ENCODE results near the gene PLA2G2F. TPM values are rescaled to one million over a fixed set of nuclear protein-coding genes. Genes with fewer than 3 reads are reported as not detected.
A peak's percentile ranks its signal among the peaks of the same experiment; 100 is the strongest.

Gene PLA2G2F
- polyA plus RNA-seq, 2 of the 4 experiments (the other 2 are of a cell fraction) = not detected

DNA sequence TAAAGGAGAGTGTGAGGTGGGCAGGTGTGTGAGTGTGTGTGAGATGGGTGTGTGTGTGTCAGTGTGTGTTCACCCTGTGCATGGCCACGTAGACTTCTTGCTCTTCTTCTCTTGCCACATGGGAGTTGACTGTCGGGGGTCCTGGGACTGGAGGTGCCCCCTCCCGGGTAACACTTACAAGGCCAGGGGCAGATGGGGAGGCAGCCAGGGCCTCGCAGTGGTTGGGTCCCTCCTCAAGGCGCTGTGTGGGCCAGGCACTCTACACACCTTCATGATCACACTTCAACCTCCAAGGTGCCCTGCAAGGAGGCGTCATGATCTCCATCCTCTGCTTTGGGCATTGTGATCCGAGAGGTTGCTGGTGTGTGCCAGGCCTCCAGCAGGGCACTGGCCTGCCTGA, 2.3 kb downstream of the PLA2G2F start:
- Histone ChIP-seq H3K4me2 (no peak overlapping the region), H3K9me3 (no peaks in the 10 kb centered on the region), H3K4me1 (no peaks in the 10 kb centered on the region), H3K27ac (no peak overlapping the region), H3K4me3 (no peak overlapping the region)
- ATAC-seq (no peak), DNase-seq (ENCODE audit: low read depth in 1 of 2, low spot score in 1 of 2) (no peak), FAIRE-seq (no peak)
- CTCF ChIA-PET = no interaction called here
- WGBS (ENCODE audit: missing lambda C conversion rate) = 39% methylated on average over 3 of the region's 7 CpGs
- POLR2A ChIA-PET = no interaction called here
- TF ChIP-seq HEYL (CRISPR knock-in tag; IDR thresholded peaks at IDR 0.05) (no peak), CBX2 (IDR thresholded peaks at IDR 0.05; ENCODE audit: borderline replicate concordance, low read depth) (no peak), CHD4 (IDR thresholded peaks at IDR 0.05; ENCODE audit: borderline replicate concordance) (no peak), NPAS2 (CRISPR knock-in tag; IDR thresholded peaks at IDR 0.05; ENCODE audit: borderline replicate concordance) (no peak), HDAC2 (IDR thresholded peaks at IDR 0.05) (no peak), SMC3 (IDR thresholded peaks at IDR 0.05) (no peak), RCOR1 (IDR thresholded peaks at IDR 0.05; ENCODE audit: low read depth, low read length) (no peak), RNF2 (IDR thresholded peaks at IDR 0.05; ENCODE audit: borderline replicate concordance, low read depth) (no peak), RFX5 (IDR thresholded peaks at IDR 0.05) (no peak), ZSCAN20 (CRISPR knock-in tag; IDR thresholded peaks at IDR 0.05) (no peak), RAD21 (conservative IDR thresholded peaks at IDR 0.05 in 1 of 2, IDR thresholded peaks at IDR 0.05 in 1 of 2) (no peak)
- TF ChIP-seq, protein P1, sequence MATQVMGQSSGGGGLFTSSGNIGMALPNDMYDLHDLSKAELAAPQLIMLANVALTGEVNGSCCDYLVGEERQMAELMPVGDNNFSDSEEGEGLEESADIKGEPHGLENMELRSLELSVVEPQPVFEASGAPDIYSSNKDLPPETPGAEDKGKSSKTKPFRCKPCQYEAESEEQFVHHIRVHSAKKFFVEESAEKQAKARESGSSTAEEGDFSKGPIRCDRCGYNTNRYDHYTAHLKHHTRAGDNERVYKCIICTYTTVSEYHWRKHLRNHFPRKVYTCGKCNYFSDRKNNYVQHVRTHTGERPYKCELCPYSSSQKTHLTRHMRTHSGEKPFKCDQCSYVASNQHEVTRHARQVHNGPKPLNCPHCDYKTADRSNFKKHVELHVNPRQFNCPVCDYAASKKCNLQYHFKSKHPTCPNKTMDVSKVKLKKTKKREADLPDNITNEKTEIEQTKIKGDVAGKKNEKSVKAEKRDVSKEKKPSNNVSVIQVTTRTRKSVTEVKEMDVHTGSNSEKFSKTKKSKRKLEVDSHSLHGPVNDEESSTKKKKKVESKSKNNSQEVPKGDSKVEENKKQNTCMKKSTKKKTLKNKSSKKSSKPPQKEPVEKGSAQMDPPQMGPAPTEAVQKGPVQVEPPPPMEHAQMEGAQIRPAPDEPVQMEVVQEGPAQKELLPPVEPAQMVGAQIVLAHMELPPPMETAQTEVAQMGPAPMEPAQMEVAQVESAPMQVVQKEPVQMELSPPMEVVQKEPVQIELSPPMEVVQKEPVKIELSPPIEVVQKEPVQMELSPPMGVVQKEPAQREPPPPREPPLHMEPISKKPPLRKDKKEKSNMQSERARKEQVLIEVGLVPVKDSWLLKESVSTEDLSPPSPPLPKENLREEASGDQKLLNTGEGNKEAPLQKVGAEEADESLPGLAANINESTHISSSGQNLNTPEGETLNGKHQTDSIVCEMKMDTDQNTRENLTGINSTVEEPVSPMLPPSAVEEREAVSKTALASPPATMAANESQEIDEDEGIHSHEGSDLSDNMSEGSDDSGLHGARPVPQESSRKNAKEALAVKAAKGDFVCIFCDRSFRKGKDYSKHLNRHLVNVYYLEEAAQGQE (IDR thresholded peaks at IDR 0.05) = no peak
- TF ChIP-seq, protein P2, sequence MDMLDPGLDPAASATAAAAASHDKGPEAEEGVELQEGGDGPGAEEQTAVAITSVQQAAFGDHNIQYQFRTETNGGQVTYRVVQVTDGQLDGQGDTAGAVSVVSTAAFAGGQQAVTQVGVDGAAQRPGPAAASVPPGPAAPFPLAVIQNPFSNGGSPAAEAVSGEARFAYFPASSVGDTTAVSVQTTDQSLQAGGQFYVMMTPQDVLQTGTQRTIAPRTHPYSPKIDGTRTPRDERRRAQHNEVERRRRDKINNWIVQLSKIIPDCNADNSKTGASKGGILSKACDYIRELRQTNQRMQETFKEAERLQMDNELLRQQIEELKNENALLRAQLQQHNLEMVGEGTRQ (IDR thresholded peaks at IDR 0.05) = no peak
- TF ChIP-seq, protein P3, sequence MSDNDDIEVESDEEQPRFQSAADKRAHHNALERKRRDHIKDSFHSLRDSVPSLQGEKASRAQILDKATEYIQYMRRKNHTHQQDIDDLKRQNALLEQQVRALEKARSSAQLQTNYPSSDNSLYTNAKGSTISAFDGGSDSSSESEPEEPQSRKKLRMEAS (IDR thresholded peaks at IDR 0.05) = no peak

- 0 out of 6 replicates have a peak, but pooled peaks of 1 of the 2 experiments have one; percentile 15 for ATAC-seq
- Histone ChIP-seq H3K4me1 (no peaks in the 10 kb centered on the region), H3K4me3 (no peak overlapping the region), H3K27ac (no peak overlapping the region), H3K9me3 (no peaks in the 10 kb centered on the region), H3K4me2 (no peak overlapping the region)
- TF ChIP-seq RNF2 (IDR thresholded peaks at IDR 0.05; ENCODE audit: borderline replicate concordance, low read depth) (no peak), EP300 (IDR thresholded peaks at IDR 0.05) (no peak), TP53 (CRISPR knock-in tag; IDR thresholded peaks at IDR 0.05) (no peak), NPAS2 (CRISPR knock-in tag; IDR thresholded peaks at IDR 0.05; ENCODE audit: borderline replicate concordance) (no peak), ZC3H11A (IDR thresholded peaks at IDR 0.05) (no peak), CEBPB (IDR thresholded peaks at IDR 0.05) (no peak), POLR2AphosphoS2 (conservative IDR thresholded peaks at IDR 0.05; ENCODE audit: low read length) (no peak), RFX5 (IDR thresholded peaks at IDR 0.05) (no peak), HMGXB4 (CRISPR knock-in tag; IDR thresholded peaks at IDR 0.05; ENCODE audit: borderline replicate concordance) (no peak), HEYL (CRISPR knock-in tag; IDR thresholded peaks at IDR 0.05) (no peak), EHMT2 (IDR thresholded peaks at IDR 0.05; ENCODE audit: low read depth) (no peak), HOXB13 (CRISPR knock-in tag; IDR thresholded peaks at IDR 0.05; ENCODE audit: low read depth) (no peak), PHF8 (IDR thresholded peaks at IDR 0.05; ENCODE audit: borderline replicate concordance, low read depth) (no peak), NFE2L2 (conservative IDR thresholded peaks at IDR 0.05; ENCODE audit: low read length) (no peak)
- TF ChIP-seq, protein P4, sequence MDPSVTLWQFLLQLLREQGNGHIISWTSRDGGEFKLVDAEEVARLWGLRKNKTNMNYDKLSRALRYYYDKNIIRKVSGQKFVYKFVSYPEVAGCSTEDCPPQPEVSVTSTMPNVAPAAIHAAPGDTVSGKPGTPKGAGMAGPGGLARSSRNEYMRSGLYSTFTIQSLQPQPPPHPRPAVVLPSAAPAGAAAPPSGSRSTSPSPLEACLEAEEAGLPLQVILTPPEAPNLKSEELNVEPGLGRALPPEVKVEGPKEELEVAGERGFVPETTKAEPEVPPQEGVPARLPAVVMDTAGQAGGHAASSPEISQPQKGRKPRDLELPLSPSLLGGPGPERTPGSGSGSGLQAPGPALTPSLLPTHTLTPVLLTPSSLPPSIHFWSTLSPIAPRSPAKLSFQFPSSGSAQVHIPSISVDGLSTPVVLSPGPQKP (IDR thresholded peaks at IDR 0.05; ENCODE audit: low read depth, low read length) = no peak
- TF ChIP-seq, protein P2 (IDR thresholded peaks at IDR 0.05) = no peak
- WGBS (ENCODE audit: missing lambda C conversion rate) = 37% methylated on average over 4 of the region's 13 CpGs
- CTCF ChIA-PET = interaction anchor here (1.5 kb wide), 1 partner anchor 42 kb away, joined by 5 read pairs; no protein-coding TSS in a partner anchor
- DNase-seq (ENCODE audit: low read depth in 1 of 2, low spot score in 1 of 2) = no peak
- FAIRE-seq = no peak
- POLR2A ChIA-PET = no interaction called here
Measured at GRCh38 chr1:20142001-20142710, 3.0 kb downstream of the PLA2G2F start.
